Ramos (cell line): Measurements from ENCODE around the gene RYR3.

Experiments used
- in situ Hi-C: fragments of 300-500 bp; cut with MboI; formaldehyde crosslinking; loops from one replicate; pipeline ENCODE4 v1.14.3; 2022; ENCODE audit warnings: low sequenced_read_pairs; ENCODE audit not compliant: unreplicated experiment

Gene RYR3

DNA sequence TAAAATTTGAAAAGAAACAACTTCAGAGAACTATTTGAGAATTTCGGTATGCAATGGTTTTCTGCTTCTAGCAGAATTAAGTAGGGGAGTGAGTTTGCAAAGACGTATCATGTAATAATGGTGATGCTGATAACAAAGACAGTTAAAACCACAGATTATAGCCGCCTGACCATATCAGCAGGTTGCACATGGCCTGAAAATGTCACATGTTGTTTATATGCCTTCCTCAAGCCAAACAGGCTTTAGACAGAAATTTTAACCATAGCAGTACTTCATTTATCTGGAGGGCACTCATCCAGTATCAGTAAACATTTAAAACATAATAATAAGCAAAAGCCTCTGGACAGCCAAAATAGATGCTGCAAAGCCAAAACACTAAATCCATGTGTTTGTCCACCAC, 131.7 kb downstream of the RYR3 start:
- in situ Hi-C loops = no loop called here

DNA sequence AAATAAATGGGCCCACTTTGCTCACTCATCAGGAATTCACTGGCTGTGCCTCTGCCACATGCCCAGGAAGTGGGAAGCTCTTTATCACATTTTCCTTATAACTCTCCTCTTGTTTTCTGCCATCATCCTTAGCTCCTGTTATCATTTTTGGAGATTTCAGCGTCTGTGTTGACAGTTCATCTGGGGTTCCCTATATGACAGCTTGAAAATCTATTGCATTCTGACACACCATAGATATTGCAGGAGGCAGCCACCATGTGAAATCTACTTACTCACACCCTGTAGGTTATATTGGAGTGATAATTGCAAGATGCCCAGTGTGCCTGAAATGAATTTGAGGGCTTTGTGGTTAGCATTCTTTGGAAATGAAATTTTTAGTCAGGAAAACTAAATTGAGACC, 132.9 kb downstream of the RYR3 start:
- in situ Hi-C loops = no loop called here

DNA sequence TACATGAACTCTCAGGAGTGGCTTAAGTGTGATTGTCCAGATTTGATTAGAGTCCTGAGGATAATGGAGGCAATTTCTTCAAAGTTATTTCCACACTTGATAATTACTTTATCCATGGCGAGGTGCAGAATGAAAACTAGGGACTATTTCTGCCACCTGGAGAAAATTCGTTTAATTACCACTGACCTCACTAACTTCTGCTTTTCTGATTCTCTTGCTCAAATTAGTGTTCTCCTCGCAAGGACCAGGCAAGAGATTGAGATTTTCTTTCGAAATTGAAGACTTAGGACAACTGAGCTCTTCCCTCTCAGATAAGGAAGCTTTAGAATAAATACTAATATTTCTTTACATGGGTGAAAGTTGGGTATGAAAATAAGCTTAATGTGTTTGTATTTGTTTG, 135.2 kb downstream of the RYR3 start:
- in situ Hi-C loops = no loop called here

DNA sequence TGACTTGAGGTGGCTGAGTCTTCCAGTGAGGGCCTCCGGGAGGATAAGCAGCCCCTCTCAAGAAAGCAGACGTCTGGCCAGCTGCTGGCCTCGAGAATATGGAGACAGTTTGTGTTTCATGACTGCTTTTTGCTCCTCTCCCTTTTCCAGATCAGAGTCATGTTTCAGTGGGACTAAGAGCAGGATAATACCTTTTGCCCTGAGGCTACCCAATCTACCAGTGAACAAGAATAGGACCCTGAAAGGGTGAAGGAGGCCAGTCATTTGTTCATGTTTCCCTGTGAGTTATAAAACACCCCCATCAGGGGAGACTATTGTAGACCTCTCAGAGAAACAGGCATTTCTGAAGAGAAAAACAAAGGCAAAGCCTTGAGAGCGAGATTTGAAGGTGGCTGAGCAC, 137.4 kb downstream of the RYR3 start:
- in situ Hi-C loops = no loop called here

DNA sequence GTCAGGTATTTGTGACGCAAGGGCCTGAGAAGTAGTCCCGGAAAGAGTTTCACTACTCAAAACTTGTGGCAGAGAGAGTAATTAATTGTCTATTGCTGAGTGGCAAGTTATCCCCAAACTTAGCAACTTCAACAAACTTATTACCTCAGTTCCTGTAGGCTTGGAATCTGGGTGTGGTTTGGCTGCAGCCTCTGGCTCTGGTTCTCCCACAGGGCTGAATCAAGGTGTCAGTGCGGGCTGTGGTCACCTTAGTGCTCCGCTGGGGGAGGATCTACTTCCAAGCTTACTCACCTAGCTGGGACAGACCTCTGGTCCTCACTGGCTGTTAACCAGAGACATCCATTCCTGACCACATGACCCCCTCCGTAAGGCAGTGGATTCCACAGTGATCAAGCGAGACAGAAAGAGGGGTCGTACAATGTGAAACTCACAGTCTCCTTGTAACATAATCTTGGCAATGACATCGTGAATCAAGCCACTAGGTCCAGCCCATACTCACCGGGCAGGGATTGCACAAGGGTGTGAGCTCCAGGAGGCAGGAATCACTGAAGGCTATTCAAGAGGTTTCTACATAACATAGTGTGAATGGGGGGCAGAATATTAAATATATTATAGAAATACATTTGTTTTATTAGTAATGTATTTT, 138.3 kb downstream of the RYR3 start:
- in situ Hi-C loops = no loop called here

DNA sequence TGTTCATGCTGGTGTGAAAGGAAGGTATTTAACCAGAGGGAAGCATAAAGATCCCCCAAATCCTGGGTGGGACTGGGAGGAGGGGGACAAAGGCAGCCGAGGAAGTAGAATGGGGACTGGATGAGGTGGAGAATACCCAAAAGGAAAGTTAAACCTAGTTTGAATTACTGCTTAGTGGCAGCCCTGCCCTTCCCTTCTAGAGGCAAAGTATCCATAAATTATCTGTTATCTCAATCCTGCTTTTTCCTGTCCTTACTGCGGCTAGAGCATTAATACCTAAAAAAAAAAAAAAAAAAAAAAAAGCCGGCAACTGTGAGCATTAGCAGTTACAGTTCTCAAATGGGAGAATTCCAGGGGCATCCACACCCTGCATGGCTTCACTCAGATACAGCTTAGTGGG, 139.0 kb downstream of the RYR3 start:
- in situ Hi-C loops = no loop called here

DNA sequence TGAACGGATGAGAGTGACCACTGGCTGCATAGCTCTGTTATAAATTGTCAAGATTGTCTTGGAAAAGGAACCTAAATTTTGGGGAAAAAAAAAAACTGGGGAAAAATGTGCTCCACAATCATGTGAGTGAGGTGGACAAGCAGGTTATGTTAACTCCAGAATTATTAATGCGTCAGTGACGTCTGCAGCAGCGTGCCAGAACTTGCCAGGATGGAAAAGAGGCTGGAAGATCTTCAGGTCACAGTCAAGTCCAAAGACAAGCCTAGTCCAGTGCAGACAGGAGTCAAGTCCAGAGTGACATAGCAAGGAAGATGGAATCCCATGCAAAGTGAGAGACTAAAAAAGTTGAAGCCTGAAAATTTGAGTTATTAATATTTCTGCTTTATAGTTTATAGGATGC, 140.6 kb downstream of the RYR3 start:
- in situ Hi-C loops = no loop called here

DNA sequence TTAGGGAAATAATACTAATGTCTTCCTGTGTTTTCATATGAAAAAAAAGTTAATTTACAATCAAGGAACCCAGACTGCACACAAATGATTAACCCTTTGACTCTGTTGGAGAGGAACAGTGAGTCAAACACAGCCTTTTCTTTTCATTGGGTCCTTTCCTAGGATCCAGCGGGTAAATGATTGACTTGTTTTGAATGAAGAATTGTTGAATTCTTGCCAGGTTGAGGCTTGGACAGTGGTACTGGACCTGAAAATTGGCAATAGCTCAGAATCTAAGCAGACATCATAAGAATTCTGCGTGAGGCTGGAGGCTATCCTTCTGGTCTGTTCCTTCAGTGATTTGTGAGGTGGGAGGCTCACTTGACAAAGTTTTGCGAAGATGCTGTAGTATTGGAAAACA, 143.0 kb downstream of the RYR3 start:
- in situ Hi-C loops = no loop called here

DNA sequence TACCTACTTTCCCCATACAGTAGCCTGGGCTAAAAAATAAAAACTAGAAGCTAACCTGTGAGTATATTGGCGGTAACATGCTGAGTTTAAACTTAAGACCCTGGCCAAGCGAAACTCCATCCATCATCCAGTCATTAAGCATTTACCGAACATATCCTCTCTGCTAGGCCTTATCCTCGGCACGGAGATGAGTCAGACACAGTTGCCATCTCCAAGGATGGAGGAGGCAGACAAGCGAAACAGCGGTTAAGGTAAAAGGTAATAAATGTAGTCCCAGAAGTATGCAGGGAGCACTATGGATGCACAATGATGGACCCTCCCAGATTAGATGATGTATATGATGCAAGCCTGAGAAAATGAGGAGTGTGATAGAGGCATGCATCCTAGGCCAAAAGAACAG, 143.6 kb downstream of the RYR3 start:
- in situ Hi-C loops = no loop called here

DNA sequence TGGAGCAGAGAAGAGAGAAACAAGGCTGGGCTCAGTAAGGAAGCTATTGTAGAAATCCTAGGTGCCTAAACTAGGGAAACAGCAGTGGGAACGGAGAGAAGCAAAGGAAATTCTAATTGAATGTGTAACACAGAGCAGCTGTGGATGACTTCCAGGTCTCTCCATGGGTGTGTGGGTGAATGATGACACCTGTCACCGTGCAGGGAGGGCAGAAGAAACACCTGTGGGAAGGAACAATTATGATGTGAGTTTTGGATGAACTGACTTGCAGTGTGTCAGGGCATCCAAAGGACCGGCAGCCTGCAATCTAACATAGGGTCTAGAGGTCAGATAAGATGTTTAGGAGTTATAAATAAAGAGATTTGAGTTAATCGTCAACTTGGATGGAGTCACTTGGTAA, 144.2 kb downstream of the RYR3 start:
- in situ Hi-C loops = no loop called here

DNA sequence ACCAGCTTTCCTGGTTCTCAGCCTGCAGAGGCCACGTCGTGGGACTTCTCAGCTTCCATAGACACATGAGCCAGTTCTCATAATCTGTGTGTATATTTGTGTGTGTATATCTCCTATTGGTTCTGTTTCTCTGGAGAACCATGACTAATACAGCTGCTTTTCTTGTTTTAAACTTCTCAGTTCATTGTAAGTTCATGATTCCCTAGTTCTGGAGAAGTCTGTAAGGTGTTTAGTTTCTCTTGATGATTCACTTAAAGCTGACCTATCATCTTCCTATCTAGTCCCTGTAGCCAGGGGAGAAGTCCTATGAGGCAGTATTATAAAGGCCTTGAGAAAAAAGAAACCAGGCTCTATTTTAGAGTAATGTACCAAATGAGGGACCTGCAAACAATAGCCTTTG, 147.7 kb downstream of the RYR3 start:
- in situ Hi-C loops = no loop called here

DNA sequence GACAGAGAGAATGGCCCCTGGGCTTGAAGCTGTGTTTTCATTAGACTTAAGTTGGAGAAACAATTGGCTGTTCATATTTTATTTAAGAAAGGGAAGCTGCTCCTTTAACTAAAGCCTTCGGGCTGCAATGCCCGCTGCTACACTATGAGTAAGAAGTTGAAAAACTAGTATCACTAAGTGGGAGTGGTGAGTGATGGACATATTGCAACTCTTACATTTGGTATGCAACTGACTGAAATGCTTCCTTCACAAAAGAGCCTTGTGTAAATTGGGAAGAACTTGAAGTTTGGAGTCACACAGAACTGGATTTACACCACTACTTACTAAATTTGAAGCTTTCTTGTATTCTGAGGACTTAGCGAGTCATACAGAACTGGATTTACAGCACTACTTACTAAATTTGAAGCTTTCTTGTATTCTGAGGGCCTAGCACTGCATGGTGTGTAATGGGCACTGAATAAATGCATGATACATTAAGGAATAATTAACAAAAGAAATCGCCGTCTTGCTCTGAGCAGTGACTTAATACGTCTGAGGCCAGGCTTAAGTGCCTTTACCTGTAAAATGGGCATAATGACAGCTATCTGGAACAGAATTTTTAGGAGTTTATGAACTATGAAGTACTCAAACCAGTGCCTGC, 149.5 kb downstream of the RYR3 start:
- in situ Hi-C loops = loop anchor here (10.0 kb wide), 1 partner anchor 55 kb away; no protein-coding TSS in a partner anchor

DNA sequence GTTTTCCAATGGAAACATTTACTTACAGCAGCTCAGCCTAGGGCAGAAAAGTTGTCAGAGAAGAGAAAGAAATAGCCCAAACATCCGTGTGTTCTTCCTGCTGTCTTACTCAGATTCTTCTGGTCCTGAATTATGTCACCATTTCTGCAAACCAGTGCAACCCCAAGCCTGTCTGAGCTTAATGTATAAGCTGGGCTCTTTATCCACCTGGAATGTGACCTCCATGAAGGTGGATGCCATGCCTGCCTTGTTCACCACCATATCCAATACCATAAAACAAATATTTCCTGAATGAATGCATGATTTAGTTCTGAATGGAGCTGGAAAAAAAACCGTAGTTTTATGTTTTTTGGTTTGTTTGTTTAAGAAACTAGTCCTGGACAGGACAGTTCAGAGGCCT, 150.9 kb downstream of the RYR3 start:
- in situ Hi-C loops = loop anchor here (10.0 kb wide), 1 partner anchor 53 kb away; no protein-coding TSS in a partner anchor

DNA sequence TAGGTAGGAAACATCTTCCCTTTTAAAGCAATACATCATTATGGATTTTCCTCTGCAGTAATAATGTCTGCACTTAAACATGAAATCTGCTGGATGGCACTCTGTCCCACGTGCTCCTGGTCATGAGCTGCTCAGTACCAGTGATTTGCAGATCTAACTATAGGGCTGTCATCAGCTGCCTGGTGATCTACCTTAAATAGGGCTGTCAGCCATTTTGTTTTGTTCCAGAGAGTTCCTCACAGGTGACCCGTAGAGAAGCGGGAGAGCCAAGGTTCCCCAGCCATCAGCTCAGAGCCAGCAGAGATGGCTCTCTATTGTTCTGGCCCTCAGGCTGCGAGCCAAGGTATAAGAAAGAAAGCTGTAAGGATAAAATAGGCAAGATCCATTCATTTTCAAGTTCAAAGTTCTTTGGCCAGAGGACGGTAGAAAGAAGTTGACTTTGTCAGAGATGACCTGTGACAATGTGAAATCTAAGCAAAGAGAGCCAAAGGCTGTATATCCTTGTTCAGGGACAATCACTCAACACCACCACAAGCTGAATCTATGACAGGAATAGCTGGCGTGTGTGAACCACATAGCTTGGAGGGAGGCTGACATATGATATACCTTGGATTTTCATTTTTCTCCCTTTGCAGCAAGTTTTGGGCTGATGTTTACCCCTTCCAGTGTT, 156.5 kb downstream of the RYR3 start:
- in situ Hi-C loops = loop anchor here (10.0 kb wide), 1 partner anchor 48 kb away; no protein-coding TSS in a partner anchor

DNA sequence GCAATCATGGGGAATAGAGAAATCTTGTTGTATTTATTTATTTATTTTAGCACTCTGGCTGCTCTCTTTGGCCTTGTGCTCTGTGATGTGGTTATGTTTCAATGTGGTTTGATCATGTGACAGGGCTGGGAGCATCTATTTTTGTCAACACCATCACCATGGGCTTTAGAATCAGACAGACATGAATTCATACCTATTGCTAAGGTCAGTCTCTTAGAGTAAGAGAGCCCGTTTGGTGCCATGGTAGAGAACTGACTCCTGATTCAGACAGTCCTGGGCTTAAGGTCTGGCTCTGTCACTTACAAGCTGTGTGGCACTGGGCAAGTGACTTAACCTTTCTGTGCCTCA, 157.0 kb downstream of the RYR3 start:
- in situ Hi-C loops = loop anchor here (10.0 kb wide), 1 partner anchor 47 kb away; no protein-coding TSS in a partner anchor

DNA sequence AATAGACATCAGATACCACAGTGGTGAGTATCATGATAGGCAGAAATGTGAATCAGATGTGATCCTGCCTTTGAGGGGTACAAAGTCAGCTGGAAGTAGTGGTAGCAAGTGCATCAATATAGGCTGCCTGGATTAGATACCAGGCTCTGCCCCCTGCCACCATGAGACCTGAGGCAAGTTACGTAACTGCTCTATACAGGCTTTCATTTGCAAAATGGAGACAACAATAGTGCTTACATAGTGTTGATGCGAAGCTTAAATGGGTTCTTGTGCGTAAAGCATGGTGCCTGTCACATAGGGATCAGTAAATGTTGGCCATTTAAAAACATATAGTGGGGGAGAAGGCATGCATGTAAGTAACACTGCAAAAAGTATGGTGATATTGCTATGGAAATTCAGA, 158.0 kb downstream of the RYR3 start:
- in situ Hi-C loops = loop anchor here (10.0 kb wide), 1 partner anchor 46 kb away; no protein-coding TSS in a partner anchor

DNA sequence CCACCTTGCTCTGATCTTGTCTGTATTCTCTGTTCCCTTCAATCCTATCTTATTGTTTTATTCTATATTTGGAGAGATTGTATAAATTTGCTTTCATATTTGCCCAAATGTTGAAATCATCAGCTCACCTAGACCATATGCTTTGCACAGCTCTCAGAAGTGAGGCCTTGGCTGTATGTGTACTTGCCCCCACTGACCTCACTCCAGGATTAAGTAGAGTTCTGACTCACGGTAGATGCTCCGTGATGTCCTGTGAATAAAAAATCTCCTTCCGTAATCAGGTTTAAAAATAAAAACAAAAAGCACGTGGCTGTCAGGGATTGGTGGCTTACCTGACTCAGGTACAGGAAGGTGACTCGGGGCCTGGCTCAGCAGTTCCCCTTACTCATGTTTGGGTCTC, 162.2 kb downstream of the RYR3 start:
- in situ Hi-C loops = loop anchor here (10.0 kb wide), 1 partner anchor 62 kb away; no protein-coding TSS in a partner anchor

DNA sequence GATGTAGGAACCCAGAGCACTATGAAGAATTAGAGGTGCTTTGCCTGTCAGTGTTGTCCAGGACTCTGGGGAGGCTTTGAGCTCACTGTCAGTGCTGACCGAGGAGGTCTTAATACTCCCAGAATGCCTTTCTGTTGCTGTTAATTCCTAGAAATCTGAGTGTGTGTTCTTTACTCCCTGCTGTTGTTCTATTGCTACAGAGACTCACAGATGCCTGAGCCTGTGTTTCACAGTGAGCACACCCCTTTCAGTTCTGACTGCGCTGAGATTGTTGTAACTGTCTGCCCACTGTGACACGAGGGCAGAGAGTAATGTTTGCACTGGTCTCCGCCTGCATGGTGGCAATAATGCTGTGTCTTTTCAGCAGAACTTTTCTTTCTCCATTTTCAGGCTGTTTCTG, 162.9 kb downstream of the RYR3 start:
- in situ Hi-C loops = loop anchor here (10.0 kb wide), 1 partner anchor 61 kb away; no protein-coding TSS in a partner anchor

DNA sequence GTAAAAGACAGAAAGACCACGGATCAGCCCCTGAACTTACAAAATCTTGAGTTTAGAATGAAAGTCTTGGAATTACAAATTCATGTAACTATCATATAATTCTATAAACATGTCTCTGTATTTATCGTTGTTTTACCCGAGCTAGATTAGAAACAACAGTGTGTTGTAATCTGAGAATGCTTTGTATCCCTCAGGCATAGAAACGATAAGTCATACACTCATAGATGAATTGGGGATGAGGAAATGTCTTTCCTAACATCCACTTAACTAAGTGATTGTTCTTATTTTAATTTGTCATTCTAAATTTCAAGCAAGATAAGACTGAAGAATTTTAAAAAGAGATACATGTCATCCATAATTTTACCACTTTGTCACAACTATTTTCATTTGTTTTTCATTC, 165.3 kb downstream of the RYR3 start:
- in situ Hi-C loops = loop anchor here (10.0 kb wide), 1 partner anchor 59 kb away; no protein-coding TSS in a partner anchor

DNA sequence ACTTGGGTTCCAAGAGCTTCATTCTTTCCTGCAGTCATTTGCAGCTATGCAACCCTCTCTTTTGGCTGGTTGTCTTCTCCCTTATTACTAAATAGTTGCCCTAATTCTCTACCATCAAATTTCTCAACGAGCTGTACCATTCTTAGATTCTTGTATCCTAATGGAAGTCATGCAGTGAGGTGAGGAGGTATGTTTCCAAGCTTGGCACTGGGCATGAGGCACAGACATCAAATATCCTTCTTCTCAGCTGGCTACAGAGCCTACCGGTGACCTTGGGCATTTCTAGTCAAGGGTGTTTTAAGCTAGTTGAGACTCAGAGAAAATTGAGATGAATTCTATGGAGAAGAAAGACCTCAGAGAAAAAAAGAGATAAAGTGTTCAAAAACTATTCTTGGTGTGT, 166.1 kb downstream of the RYR3 start:
- in situ Hi-C loops = loop anchor here (10.0 kb wide), 1 partner anchor 58 kb away; no protein-coding TSS in a partner anchor

DNA sequence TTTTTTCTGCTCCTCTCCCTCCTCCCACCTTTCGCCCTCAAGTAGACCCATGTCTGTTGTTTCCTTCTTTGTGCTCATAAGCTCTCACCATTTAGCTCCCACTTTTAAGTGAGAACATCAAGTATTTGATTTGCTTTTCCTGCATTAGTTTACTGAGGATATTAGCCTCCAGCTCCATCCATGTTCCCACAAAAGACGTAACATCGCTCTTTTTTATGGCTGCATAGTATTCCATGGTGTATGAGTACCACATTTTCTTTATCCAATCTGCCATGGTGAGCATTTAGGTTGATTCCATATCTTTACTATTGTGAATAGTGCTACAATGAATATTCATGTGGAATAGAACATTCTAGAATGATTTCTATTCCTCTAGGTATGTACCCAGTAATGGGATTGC, 178.6 kb downstream of the RYR3 start:
- in situ Hi-C loops = no loop called here
